ENCODE data around the gene CYP17A1.
"Not testable (repeated sequence)": the region's sequence is repeated elsewhere in the genome, so short reads cannot be mapped to it uniquely, and the experiment has no call there.

The CYP17A1 gene

GRCh38 chr10:102850025-102850518 is 12.9 kb upstream of the CYP17A1 start:
- DNase-seq (ENCODE audit: insufficient read length, low spot score) (no peak), FAIRE-seq (no peak)
- no peak for TF ChIP-seq POLR2A (IDR thresholded peaks at IDR 0.05; ENCODE audit: low read depth, low read length)

DNA sequence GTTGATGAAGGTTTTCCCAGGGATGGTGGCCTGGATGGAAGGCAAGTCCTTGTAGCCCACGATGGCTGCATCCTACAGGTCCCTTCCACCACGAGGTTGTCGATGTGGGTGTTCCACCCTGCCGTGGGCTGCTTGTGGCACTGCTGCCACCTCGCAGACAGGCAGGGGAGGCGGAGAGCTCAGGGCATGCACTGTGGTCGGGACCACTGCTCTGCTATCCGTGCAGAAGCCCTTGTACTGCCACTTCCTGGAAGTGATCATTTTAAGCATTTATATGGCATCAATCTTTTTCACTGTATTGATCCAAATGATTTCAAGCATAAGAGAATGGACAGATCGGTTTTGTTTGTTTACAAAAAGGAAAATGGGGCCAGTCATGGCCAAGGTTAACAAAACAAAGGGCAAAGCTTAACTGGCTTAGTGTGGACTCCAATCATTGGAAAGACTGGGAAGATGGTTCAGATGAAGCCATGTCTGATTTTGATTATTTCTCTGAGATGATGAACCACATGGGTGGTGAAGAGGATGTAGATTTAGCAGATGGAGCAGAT is 8.2 kb upstream of the CYP17A1 start:
- FAIRE-seq (no peak), DNase-seq (ENCODE audit: insufficient read length, low spot score) (no peak)

DNA sequence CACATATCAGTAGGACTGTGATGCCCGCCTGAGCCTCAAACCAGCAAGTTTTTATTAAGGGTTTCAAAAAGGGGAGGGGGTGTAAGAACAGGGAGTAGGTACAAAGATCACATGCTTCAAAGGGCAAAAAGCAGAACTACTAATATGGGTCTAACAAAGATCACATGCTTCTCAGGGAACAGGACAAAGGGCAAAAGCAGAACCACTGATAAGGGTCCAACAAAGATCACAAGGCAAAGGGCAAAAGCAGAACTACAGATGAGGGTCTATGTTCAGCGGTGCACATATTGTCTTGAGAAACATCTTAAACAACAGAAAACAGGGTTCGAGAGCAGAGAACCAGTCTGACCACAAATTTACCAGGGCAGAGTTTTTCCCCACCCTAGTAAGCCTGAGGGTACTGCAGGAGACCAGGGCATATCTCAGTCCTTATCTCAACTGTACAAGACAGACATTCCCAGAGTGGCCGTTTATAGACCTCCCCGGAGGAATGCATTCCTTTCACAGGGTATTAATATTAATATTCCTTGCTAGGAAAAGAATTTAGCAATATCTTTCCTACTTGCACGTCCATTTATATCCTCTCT is 7.1 kb upstream of the CYP17A1 start:
- not testable (repeated sequence) for DNase-seq (ENCODE audit: insufficient read length, low spot score); FAIRE-seq

More for the DNA sequence above, 8.2 kb upstream of the CYP17A1 start:
- no peak for TF ChIP-seq POLR2A (IDR thresholded peaks at IDR 0.05; ENCODE audit: low read depth, low read length)

DNA sequence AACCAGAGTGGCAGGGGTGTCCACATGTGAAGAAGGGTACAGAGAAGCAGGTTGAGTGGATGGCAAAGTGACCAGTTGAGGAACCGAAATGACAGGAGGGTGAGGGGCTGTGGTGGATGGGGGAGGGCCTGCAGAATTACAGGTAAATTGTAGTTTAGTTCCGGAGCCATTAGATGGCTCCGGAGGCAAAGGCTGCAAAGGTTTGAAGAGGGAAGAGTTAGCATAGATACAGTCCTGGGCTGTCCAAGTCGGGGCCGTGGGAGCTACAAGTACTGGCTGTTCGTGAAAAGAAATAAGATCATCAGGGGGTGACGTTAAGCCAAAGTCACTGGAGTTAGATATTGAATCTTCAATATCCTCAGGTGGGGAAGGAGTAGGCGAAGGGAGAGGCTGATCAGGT is 5.9 kb upstream of the CYP17A1 start:
- not testable (repeated sequence) for FAIRE-seq; DNase-seq (ENCODE audit: insufficient read length, low spot score)

DNA sequence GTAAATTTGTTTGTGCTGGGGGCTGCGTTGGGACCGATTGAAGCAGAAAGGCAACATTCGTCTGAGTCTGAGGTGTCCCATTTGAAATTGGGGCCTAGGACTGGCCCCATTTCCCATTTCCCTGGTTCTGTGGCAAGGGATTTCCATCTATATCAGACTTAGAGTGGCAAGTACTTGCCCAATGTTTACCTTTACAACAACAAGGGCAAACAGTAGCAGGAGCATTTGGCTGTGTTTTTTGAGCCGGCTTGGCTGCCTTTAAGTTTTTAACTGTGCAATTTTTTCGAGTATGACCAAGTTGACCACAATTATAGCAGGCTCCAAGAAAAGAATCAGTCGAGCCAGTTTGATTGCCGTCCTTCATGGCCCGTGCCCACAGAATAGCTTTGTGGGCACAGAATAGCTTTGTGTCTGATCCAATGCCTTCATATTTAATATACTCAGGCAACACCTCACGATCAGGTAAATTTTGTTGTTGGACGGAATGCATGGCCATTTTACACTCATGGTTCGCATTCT is 4.7 kb upstream of the CYP17A1 start:
- TF ChIP-seq POLR2A (IDR thresholded peaks at IDR 0.05; ENCODE audit: low read depth, low read length), result no peak
- DNase-seq (ENCODE audit: insufficient read length, low spot score), result no peak
- FAIRE-seq, result no peak

GRCh38 chr10:102838276-102838927 is 1.2 kb upstream of the CYP17A1 start:
- not testable (repeated sequence) for DNase-seq (ENCODE audit: insufficient read length, low spot score); FAIRE-seq

DNA sequence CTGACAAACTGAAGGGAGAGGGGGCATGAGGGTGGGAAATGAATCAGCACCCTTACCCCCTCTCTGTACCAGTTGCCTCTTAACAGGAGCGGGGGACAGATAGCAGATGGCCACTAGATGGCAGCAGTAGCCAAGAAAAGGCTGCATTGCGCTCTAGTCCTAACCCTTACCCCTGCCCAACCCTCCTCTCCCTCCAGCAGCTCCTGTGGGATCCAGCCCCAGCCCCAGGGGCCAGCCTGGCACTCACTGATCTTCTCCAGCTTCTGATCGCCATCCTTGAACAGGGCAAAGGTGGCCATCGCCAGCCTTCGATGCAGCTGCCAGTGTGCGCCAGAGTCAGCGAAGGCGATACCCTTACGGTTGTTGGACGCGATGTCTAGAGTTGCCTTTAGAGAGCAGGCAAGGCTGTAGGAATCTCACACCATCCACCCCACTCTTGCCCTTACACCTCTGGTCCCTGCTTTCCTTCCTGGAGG is 2.2 kb downstream of the CYP17A1 start:
- DNase-seq (ENCODE audit: insufficient read length, low spot score) (peak; percentile 77), FAIRE-seq (no peak)
- no peak for TF ChIP-seq POLR2A (IDR thresholded peaks at IDR 0.05; ENCODE audit: low read depth, low read length)

- DNase-seq (ENCODE audit: insufficient read length, low spot score), result no peak
- no peak for FAIRE-seq
- no peak for TF ChIP-seq POLR2A (IDR thresholded peaks at IDR 0.05; ENCODE audit: low read depth, low read length)
Measured at GRCh38 chr10:102834143-102834542, 3.1 kb downstream of the CYP17A1 start.

- no peak for FAIRE-seq
- TF ChIP-seq POLR2A (IDR thresholded peaks at IDR 0.05; ENCODE audit: low read depth, low read length), result no peak
- DNase-seq (ENCODE audit: insufficient read length, low spot score), result no peak
Measured at GRCh38 chr10:102832987-102833386, 4.2 kb downstream of the CYP17A1 start.

- no peak for TF ChIP-seq POLR2A (IDR thresholded peaks at IDR 0.05; ENCODE audit: low read depth, low read length)
- DNase-seq (ENCODE audit: insufficient read length, low spot score) (no peak), FAIRE-seq (no peak)
Measured at GRCh38 chr10:102832248-102832647, 5.0 kb downstream of the CYP17A1 start.

DNA sequence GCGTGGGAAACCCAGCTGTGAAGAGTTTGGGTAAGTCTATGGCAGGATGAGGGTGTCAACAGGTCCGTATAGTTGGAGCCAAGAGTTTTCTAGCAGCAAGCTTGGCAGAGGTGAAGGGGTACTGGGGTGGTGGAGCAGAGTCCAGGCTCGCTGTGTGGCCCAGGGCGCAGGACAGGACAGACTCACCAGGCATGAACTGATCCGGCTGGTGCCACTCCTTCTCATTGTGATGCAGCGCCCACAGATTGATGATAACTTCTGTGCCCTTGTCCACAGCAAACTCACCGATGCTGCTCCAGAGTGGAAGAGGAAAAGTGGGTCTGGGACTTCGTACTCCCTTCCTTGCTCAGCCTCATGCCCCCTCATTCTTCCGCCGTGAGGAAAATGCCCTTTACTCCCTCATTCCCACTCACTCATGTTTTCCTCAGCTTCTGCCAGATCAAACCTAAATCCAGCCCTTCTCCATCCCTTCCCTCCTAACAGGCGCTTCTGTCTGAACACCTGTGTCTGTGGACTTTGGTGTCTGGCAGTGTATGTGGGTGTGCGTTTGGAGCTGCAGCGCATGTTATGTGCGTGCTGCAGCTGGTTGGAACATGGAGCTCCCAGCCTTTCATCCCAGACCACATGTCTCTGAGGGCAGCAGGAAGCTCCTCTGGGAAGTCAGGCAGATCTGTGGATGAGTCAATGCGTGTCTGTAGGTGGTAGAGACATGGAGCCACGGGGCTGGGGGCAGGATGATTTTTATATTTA is 5.7 kb downstream of the CYP17A1 start:
- no peak for TF ChIP-seq POLR2A (IDR thresholded peaks at IDR 0.05; ENCODE audit: low read depth, low read length)
- DNase-seq (ENCODE audit: insufficient read length, low spot score), result no peak
- no peak for FAIRE-seq

- DNase-seq (ENCODE audit: insufficient read length, low spot score) (no peak), FAIRE-seq (no peak)
- TF ChIP-seq POLR2A (IDR thresholded peaks at IDR 0.05; ENCODE audit: low read depth, low read length), result no peak
Measured at GRCh38 chr10:102827597-102827975, 9.6 kb downstream of the CYP17A1 start.

DNA sequence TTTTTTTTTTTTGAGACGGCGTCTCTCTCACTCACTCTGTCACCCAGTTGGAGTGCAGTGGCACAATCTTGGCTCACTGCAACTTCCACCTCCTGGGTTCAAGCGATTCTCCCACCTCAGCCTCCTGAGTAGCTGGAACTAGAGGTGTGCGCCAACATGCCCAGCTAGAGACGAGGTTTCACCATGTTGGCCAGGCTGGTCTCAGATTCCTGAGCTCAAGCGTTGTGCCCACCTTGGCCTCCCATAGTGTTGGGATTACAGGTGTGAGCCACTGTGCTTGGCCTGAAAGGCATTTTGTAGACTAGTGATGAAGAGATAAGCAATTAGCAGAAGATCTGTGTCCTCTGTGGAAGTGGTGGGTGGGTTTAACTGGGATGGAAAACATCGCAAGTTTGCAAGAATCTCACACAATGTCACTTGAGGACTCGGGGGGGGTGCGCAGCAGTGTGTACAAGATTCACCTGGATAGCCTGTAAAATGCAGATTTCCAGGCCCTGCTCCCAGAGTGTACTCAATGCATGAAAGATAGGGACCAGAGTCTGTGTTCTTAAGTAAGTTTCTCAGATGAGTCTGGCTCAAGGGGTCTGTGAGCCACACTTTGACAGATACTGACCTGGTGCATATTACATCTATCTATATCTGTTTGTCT is 10.9 kb downstream of the CYP17A1 start:
- DNase-seq (ENCODE audit: insufficient read length, low spot score) (no peak), FAIRE-seq (no peak)
- no peak for TF ChIP-seq POLR2A (IDR thresholded peaks at IDR 0.05; ENCODE audit: low read depth, low read length)

DNA sequence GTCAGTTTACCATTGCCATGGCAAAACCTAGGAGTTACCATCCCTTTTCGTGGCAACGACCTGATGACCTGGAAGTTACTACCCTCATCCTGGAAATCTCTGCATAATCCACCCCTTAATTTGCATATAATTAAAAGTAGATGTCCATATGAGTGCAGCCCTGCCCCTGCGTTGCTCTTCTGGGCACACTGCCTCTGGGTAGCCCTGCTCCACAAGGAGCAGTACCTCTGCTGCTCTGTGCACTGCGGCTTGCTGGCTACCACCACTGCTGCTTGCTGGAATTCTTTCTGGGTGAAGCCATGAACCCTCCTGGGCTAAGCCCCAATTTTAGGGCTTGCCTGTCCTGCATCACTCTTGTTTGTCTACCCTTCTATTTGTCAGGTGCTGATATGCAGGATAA is 12.5 kb downstream of the CYP17A1 start:
- TF ChIP-seq POLR2A (IDR thresholded peaks at IDR 0.05; ENCODE audit: low read depth, low read length), result no peak
- DNase-seq (ENCODE audit: insufficient read length, low spot score), result no peak
- no peak for FAIRE-seq
